H1 (cell line): ENCODE measurements around the gene CHDH. TPM values are rescaled to one million over a fixed set of nuclear protein-coding genes. Genes with fewer than 3 reads are reported as not detected.

Experiments used
- CTCF ChIA-PET: fragments of 300-600 bp; sonication (Branson Sonifier 250); formaldehyde crosslinking; loops from one replicate; lab custom pipeline; 2021; ENCODE audit not compliant: partially characterized antibody; lab: Charles Lee
- POLR2A ChIA-PET: fragments of 300-600 bp; sonication (Branson Sonifier 250); formaldehyde crosslinking; loops from one replicate; lab custom pipeline; 2021; ENCODE audit warnings: inconsistent platforms; ENCODE audit not compliant: partially characterized antibody; lab: Charles Lee
- DNase-seq, 2 experiments: peaks; one replicate each; pipeline versions ENCODE4 v3.0.0 to v3.0.0-alpha.2; 2010 to 2022; ENCODE audit warnings: low spot score in 2 of 2, low read depth in 1 of 2, mixed read lengths in 1 of 2
- FAIRE-seq: peaks from 2 replicates; lab custom pipeline; 2011; peaks lifted over from hg19 to GRCh38; lab: Jason Lieb, UNC
- H2AFZ ChIP-seq: 2 replicates; pipeline ENCODE4 v1.8.1; 2012; ENCODE audit warnings: low read length, inconsistent platforms
- H2AK5ac ChIP-seq: 2 replicates; pipeline ENCODE4 v1.6.1; 2013; ENCODE audit warnings: low read depth, low read length
- H2BK120ac ChIP-seq: replicated peaks from 2 replicates; pipeline ENCODE3; 2013; ENCODE audit warnings: low read depth, low read length, inconsistent platforms
- H2BK12ac ChIP-seq: 2 replicates; pipeline ENCODE4 v1.6.1; 2013; ENCODE audit warnings: low read depth, low read length
- H2BK15ac ChIP-seq: 2 replicates; pipeline ENCODE4 v1.6.1; 2013; ENCODE audit warnings: low read length
- H2BK20ac ChIP-seq: 2 replicates; pipeline ENCODE4 v1.6.1; 2013; ENCODE audit warnings: low read length
- H2BK5ac ChIP-seq: 2 replicates; pipeline ENCODE4 v1.6.1; 2013; ENCODE audit warnings: low read depth, low read length
- H3K14ac ChIP-seq: 2 replicates; pipeline ENCODE4 v1.6.1; 2013; ENCODE audit warnings: inconsistent platforms; ENCODE audit not compliant: insufficient read length
- H3K18ac ChIP-seq: 2 replicates; pipeline ENCODE4 v1.6.1; 2013; ENCODE audit warnings: low read length; ENCODE audit errors: extremely low read depth
- H3K23ac ChIP-seq: 2 replicates; pipeline ENCODE4 v1.6.1; 2013; ENCODE audit warnings: inconsistent platforms; ENCODE audit not compliant: insufficient read length
- H3K23me2 ChIP-seq: 2 replicates; pipeline ENCODE4 v1.6.1; 2013; ENCODE audit warnings: low read depth, low read length
- H3K27ac ChIP-seq: 2 replicates; pipeline ENCODE4 v1.6.1; 2011; ENCODE audit warnings: low read depth, low read length, inconsistent platforms
- H3K27me3 ChIP-seq, 4 experiments: replicated peaks in 1 of 4; 1 replicate in 1 of 4; 2 replicates in 3 of 4; pipeline versions ENCODE4 v1.6.1 to v1.8.1; 2011 to 2013; ENCODE audit warnings: low read length in 3 of 4, mild to moderate bottlenecking in 3 of 4, inconsistent platforms in 2 of 4, mixed read lengths in 2 of 4, moderate library complexity in 1 of 4; ENCODE audit not compliant: control insufficient read depth in 3 of 4, insufficient read depth in 3 of 4; ENCODE audit errors: extremely low read depth in 1 of 4
- H3K36me3 ChIP-seq, 4 experiments: 2 replicates each; pipeline versions ENCODE4 v1.6.1 to v1.8.1; 2011 to 2013; ENCODE audit warnings: mild to moderate bottlenecking in 4 of 4, low read length in 3 of 4, moderate library complexity in 2 of 4, control low read depth in 1 of 4, inconsistent platforms in 1 of 4; ENCODE audit not compliant: insufficient read depth in 4 of 4, control insufficient read depth in 2 of 4
- H3K4ac ChIP-seq: replicated peaks from 2 replicates; pipeline ENCODE3; 2013; ENCODE audit warnings: low read length, low read depth, mixed read lengths, inconsistent platforms; ENCODE audit not compliant: insufficient read length
- H3K4me1 ChIP-seq, 4 experiments: replicated peaks in 1 of 4; 1 replicate in 1 of 4; 2 replicates in 3 of 4; pipeline versions ENCODE4 v1.6.1 to v1.8.1; 2011 to 2013; ENCODE audit warnings: low read length in 3 of 4, inconsistent platforms in 2 of 4, mixed read lengths in 1 of 4; ENCODE audit not compliant: insufficient read depth in 4 of 4, control insufficient read depth in 3 of 4
- H3K4me2 ChIP-seq, 2 experiments: 2 replicates each; pipeline versions ENCODE4 v1.6.1 to v1.8.1; 2011 to 2013; ENCODE audit warnings: low read depth in 2 of 2, low read length in 2 of 2, control low read depth in 1 of 2, inconsistent platforms in 1 of 2, mild to moderate bottlenecking in 1 of 2; ENCODE audit not compliant: insufficient read depth in 1 of 2
- H3K4me3 ChIP-seq, 4 experiments: fragments of 200-600, 300-600 bp in 1 of 4; sonication (generic), shearing (Covaris generic), sonication (Bioruptor Twin) in 1 of 4; 2 replicates each; pipeline versions ENCODE4 v1.5.1 to v1.8.1; 2011 to 2016; ENCODE audit warnings: low read length in 4 of 4, low read depth in 3 of 4, control low read depth in 2 of 4, inconsistent platforms in 2 of 4, mild to moderate bottlenecking in 2 of 4, mixed read lengths in 1 of 4, moderate library complexity in 1 of 4; ENCODE audit not compliant: insufficient read depth in 2 of 4; ENCODE audit errors: extremely low read depth in 1 of 4
- H3K56ac ChIP-seq: replicated peaks from 2 replicates; pipeline ENCODE3; 2013; ENCODE audit warnings: low read depth, mild to moderate bottlenecking, mixed read lengths, low read length, inconsistent platforms; ENCODE audit not compliant: insufficient read length
- H3K79me1 ChIP-seq: 2 replicates; pipeline ENCODE4 v1.6.1; 2013; ENCODE audit warnings: low read depth, low read length, control low read depth
- H3K79me2 ChIP-seq, 2 experiments: 2 replicates each; pipeline versions ENCODE4 v1.6.1 to v1.8.1; 2012 to 2013; ENCODE audit warnings: low read length in 2 of 2, mild to moderate bottlenecking in 2 of 2, inconsistent platforms in 1 of 2; ENCODE audit not compliant: insufficient read depth in 2 of 2, control insufficient read depth in 1 of 2
- H3K9ac ChIP-seq, 4 experiments: replicated peaks in 1 of 4; 1 replicate in 1 of 4; 2 replicates in 3 of 4; pipeline versions ENCODE4 v1.6.1 to v1.8.1; 2011 to 2013; ENCODE audit warnings: low read depth in 3 of 4, low read length in 3 of 4, control low read depth in 2 of 4, mild to moderate bottlenecking in 2 of 4, moderate library complexity in 2 of 4, inconsistent platforms in 1 of 4; ENCODE audit errors: extremely low read depth in 1 of 4
- H3K9me3 ChIP-seq, 2 experiments: 2 replicates each; pipeline versions ENCODE4 v1.6.1 to v1.8.1; 2012 to 2013; ENCODE audit warnings: mild to moderate bottlenecking in 2 of 2, moderate library complexity in 2 of 2, control low read depth in 1 of 2, inconsistent platforms in 1 of 2, low read depth in 1 of 2, low read length in 1 of 2, mixed read lengths in 1 of 2; ENCODE audit not compliant: insufficient read depth in 2 of 2
- H4K20me1 ChIP-seq, 2 experiments: replicated peaks in 1 of 2; 2 replicates each; pipeline versions ENCODE3 to v1.8.1; 2011 to 2013; ENCODE audit warnings: inconsistent platforms in 2 of 2, low read length in 2 of 2, mild to moderate bottlenecking in 1 of 2; ENCODE audit not compliant: insufficient read depth in 2 of 2, control insufficient read depth in 1 of 2
- H4K5ac ChIP-seq: 2 replicates; pipeline ENCODE4 v1.6.1; 2013; ENCODE audit warnings: low read length, low read depth, mixed read lengths, inconsistent platforms; ENCODE audit not compliant: insufficient read length
- H4K8ac ChIP-seq: 2 replicates; pipeline ENCODE4 v1.8.0; 2013; ENCODE audit warnings: mild to moderate bottlenecking, moderate library complexity, low read length, inconsistent platforms; ENCODE audit not compliant: insufficient read depth; ENCODE audit errors: extremely low read depth
- H4K91ac ChIP-seq: replicated peaks from 2 replicates; pipeline ENCODE3; 2013; ENCODE audit warnings: low read length, mixed read lengths, inconsistent platforms; ENCODE audit not compliant: insufficient read length
- POLR2AphosphoS5 ChIP-seq: IDR thresholded peaks from 2 replicates; pipeline ENCODE4 v1.6.1; 2011; ENCODE audit warnings: low read depth, low read length
- WGBS, 2 experiments: shearing (Covaris generic) in 1 of 2; methylation state at CpG; one replicate each; pipeline versions ENCODE4 v1.1.6 to v1.1.7; 2013 to 2015; ENCODE audit warnings: low lambda C conversion rate in 2 of 2, mixed read lengths in 2 of 2, inconsistent platforms in 1 of 2, low coverage in 1 of 2, missing lambda C conversion rate in 1 of 2; ENCODE audit not compliant: insufficient replicate concordance in 2 of 2, insufficient coverage in 1 of 2, insufficient read length in 1 of 2; ENCODE audit errors: extremely low coverage in 1 of 2, missing lambda C conversion rate in 1 of 2; 5-methylcytosine and 5-hydroxymethylcytosine counted together
- polyA plus RNA-seq, 7 experiments: library from polyadenylated mRNA; depleted of rRNA in 3 of 7; stranded (reverse) in 5 of 7; unstranded in 2 of 7; fragments of >200 nt in 5 of 7; fragments of 200-250 nt in 2 of 7; gene quantifications; 1 replicate in 5 of 7; 2 replicates in 1 of 7; 4 replicates in 1 of 7; pipeline versions ENCODE4 v1.2.1 to v1.2.3, GENCODE V29; 2011 to 2013; ENCODE audit warnings: missing spikeins in 2 of 7, mixed read lengths in 2 of 7
- total RNA-seq: library from RNA; stranded (reverse); fragmentation: NEBNext Ultra II Directional; extraction: Animal tissue kit (Norgen Biotek cat#: 25700); gene quantifications from 2 replicates; pipeline ENCODE4 v1.2.1, GENCODE V29; 2021

The CHDH gene
- total and polyA plus RNA-seq, 2 of the 8 experiments (the other 6 are each of a cell fraction or from before 2014, with no cell fraction given), result 4.9 to 10.3 TPM

DNA sequence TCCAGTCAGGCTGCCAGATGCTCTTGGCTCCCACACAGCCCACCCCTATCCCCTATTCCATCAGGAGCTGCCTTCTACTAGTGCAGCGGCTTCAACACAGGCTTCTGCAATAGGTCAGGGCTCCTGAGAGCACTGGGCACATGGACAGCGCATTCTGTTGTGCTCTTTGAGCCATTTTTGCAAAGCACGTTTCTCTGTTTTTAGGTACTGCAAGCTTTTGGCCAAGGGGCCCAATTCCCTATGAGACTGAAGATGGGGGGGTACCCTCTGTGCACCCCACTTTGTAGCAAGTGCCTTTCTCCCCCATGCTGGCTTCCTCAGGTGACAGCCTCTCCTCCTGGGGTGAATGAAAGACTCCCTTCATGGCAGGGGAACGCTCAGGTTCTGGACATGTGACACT is 31.2 kb downstream of the CHDH start:
- Histone ChIP-seq H3K27me3 (no peaks in the 10 kb centered on the region), H4K5ac (no peak overlapping the region), H4K91ac (no peak overlapping the region), H2BK5ac (no peak overlapping the region), H3K23ac (no peak overlapping the region), H3K18ac (no peak overlapping the region), H3K4ac (no peak overlapping the region), H3K4me2 (no peak overlapping the region), H3K9ac (no peak overlapping the region), H3K23me2 (no peaks in the 10 kb centered on the region), H3K56ac (no peak overlapping the region), H2AFZ (no peak overlapping the region), H3K79me1 (no peaks in the 10 kb centered on the region), H4K20me1 (peaks cover 0 to 6% of the 10 kb centered on the region in 2 experiments), H2AK5ac (no peak overlapping the region), H3K79me2 (no peaks in the 10 kb centered on the region), H2BK15ac (no peak overlapping the region), H2BK120ac (no peak overlapping the region), H2BK20ac (no peak overlapping the region), H3K14ac (no peak overlapping the region), H3K9me3 (no peaks in the 10 kb centered on the region), H3K27ac (no peak overlapping the region), H2BK12ac (no peak overlapping the region), H4K8ac (no peak overlapping the region), H3K4me3 (no peak overlapping the region), H3K36me3 (peaks cover 6 to 13% (median 13%) of the 10 kb centered on the region in 4 experiments; a peak in 6 of 8 replicates), H3K4me1 (no peaks in the 10 kb centered on the region; a peak in 1 of 7 replicates)
- WGBS, 2 experiments, result 88% methylated on average over 4 of the region's 4 CpGs; no CpG with 5 or more reads in 1 of the 2 experiments
- FAIRE-seq (no peak), DNase-seq (no peak)
- CTCF ChIA-PET, result interaction anchor here (1.4 kb wide), 1 partner anchor 9 kb away, joined by 3 read pairs; no protein-coding TSS in a partner anchor
- POLR2A ChIA-PET, result no interaction called here
- TF ChIP-seq POLR2AphosphoS5, result no peak
